HG03139 (cell line): ENCODE results near the gene RPL28.
A peak's percentile ranks its signal among the peaks of the same experiment; 100 is the strongest.
"Not testable (repeated sequence)": the region's sequence is repeated elsewhere in the genome, so short reads cannot be mapped to it uniquely, and the experiment has no call there.

Experiments used
- ATAC-seq: cut with Tn5 transposase; IDR thresholded peaks from one replicate; pipeline ENCODE4 v1.9.1; 2021; ENCODE audit not compliant: unreplicated experiment

The RPL28 gene

DNA sequence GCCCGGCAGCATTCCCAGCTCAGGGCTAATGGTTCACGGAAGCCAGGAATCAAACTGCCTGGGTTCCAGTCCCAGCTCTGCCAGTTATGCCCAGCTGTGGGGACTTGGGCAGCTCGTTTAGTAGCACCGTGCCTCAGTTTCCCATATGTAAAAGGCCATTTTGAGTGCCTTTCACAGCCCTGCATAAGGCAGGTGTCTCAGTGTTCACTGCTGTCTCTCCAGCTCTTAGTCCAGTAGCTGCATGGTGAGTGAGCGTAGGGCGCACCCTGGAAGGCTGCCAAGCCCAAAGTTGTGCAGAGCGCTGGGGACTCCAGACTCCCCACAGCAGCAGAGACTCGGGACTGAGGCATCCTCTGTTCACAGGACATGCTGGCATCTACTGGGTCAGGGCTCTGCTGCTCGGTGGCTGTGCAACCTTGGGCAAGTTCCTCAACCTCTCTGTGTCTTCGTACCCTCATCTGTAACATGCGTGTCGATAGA lies 5.5 kb downstream of the RPL28 start:
- no peak for ATAC-seq

DNA sequence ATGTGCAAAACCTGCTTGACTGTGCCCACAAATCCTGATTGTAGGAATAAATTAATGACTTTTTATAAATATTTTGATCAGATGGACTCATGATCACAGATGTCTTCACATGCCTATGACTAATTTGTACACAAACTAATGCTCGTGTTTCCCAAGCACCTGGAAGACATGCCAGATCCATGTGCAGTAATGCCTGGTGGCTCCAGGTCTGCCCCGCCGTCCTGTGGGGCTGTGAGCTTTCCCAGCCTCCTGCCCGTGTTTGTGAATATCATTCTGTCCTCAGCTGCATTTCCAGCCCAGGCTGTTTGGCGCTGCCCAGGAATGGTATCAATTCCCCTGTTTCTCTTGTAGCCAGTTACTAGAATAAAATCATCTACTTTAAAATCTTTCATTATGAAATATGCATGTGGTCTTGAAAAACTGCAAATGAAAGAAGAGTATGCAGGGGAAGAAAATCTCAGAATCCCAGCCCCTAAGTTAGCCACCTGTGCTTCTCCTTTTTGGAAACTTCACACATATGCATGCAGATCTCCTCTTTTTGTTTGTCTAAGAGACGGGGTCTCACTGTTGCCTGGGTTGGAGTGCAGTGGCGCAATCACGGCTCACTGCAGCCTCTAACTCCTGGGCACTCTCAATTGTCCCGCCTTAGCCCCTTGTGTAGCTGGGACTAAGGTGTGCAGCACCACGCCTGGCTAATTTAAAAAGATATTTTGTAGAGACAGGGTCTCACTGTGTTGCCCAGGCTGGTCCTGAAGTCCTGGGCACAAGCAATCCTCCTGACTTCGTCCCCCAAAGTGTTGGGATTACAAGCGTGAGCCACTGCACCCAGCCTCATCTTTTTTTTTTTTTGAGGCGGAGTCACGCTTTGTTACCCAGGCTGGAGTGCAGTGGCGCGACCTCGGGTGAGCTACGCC lies 6.2 kb downstream of the RPL28 start:
- ATAC-seq: no peak

DNA sequence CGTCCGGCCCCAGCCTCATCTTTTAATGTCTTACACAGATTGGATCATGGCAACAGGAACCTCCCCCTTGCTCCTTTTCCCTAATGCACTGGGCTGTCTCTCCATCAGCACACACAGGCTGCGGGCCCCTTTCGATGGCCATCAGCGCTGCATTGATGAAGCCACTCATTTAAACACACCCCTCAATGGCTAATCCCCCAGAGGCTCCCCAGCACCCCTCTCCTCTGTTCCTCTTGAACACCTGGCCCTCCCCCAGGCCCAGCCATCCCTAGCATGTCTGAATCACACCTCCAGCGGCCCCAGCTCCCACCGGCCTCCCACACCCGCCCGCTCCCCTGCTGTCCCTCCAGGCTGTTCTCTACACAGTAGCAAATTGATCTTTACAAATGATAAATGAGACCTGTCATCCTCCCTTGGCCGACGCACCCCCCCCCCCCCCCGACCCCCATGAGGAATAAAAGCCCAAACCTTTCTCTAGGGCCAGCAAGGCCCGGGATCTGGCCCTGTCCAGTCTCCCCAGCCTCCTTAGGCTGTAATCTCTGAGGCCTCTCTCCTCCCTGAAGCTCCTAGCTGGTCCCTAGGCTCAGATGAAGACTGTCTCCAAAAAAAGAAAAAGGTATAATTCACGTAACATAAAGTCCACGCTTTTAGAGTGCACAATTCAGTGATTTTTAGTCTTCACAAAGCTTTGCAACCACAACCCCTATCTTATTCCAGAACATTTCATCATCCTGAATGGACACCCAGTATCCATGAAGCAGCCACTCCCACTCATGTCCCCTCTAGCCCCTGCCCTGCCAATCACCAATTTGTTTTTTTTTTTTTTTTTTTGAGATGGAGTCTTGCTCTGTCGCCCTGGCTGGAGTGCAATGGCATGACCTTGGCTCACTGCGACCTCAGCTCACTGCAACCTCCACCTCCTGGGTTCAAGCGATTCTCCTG lies 7.4 kb downstream of the RPL28 start:
- no peak for ATAC-seq

DNA sequence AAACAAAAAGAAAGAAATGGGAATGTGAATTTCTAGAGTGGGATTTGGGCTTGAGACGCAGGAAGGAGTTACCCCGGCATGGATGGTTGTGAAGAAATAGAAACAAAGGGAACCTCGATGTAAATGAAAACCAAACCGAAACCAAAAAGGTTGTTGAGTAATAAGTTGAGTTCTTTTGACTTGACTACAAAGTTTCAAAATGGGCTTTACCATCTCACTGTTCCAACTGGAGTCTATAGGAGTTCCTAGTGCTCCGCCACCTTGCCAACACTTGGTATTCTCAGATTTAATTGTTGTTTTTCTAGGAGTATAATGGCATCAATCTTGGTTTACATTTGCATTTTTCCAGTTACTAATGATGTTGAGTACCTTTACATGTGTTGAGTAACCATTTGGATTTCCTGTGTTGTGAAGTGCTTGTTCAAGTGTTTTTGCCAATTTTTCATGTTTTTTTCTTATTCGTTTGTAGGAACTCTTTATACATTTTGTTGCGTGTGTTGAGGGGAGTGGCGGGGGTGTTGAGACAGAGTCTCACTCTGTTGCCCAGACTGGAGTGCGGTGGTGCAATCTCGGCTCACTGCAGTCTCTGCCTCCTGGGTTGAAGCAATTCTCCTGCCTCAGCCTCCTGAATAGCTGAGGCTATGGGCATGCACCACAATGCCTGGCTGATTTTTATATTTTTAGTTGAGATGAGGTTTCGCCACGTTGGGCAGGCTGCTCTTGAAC lies 12.6 kb downstream of the RPL28 start:
- ATAC-seq: no peak

DNA sequence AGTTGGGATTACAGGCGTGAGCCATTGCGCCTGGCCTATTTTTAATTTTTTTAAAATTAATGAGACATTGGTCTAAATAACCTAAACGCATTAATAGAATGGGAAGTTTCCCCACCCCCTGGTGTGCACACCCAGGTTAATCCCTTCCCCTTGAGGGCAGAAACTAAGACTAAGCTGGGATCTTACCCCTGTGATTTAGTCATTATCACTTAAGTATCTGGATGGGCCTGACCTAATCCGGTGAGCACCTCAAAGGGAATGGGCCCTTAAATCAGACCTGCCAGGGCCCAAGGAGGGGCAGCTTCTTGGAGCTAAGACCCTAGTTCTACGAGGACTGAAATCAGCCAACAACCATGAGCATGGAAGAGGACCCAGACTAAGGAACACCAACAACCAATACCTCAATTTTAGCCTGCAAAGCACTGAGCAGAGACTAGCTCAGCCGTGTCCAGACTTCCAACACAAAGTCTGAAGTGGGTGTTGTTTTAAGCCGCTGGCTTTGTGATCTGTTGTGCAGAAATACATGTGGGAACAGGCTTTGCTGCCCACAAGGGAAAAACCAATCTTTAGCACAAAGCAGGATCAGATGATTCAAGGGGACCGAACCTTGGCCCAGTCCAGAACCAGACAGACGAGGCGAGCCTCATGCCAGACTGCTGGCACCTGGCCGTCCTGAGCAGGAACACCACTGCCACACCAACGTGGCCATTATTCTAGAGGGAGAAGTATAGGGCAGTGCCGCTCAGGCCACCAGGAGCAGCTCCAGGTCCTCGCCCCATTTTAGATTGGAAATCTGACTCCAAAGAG lies 14.8 kb downstream of the RPL28 start:
- no peak for ATAC-seq

DNA sequence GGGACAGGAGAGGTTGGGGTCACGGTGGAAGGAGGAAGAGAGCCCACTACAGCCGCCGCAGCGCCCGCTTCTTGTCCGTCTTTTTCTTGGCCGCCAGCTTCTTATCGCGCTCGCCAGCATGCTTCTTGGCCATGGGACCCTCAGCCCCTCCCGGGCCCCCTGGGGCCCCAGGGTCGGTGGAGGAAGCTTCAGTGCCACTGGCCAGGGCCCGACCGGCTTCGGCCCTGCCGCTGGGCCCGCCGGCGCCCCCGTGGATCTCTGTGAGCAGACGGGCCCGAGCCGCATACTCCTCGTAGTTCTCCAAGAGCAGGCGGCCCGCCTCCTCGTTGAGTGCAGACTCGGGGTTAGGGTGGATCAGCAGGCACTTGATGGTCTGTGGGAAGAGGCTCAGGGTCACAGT lies 15.7 kb downstream of the RPL28 start:
- ATAC-seq: not testable (repeated sequence)

DNA sequence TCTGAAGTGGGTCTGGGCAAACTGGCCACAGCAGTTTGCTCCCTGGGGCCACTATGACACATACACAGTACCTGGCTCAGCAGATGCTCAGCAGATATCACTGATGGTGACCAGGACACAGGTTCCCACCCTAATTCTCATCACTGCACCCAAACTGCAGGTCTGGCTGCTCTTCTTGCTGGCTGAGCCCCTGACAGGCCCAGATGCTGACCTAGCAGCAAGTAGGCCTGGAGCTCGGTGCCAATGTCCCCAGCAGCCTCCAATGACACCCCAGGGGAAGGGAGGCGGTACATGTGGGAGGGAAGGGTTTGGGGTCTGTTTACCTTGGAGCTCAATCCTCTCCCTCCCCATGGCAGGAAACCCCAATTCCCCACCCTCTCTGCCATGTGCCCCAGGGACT lies 16.8 kb downstream of the RPL28 start:
- ATAC-seq: no peak

DNA sequence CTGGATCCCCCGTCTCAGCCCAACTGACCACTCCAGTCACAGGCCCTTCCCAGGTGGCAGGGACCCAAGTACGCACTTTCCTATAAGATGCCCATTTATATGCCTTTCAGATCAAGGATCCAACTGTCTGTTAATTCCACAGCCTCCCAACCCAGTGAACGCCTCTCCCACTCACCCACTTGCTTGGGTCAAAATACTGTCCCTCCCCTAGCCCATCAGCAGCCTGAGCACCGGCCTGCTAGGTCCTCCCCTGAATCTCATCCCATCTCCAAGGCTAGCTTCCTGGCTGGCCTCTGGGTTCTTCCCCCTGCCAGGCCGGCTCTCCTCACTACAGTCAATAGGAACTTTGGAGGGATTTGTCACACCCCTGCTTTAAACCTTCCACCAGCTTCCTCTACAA lies 19.9 kb downstream of the RPL28 start:
- ATAC-seq: no peak

DNA sequence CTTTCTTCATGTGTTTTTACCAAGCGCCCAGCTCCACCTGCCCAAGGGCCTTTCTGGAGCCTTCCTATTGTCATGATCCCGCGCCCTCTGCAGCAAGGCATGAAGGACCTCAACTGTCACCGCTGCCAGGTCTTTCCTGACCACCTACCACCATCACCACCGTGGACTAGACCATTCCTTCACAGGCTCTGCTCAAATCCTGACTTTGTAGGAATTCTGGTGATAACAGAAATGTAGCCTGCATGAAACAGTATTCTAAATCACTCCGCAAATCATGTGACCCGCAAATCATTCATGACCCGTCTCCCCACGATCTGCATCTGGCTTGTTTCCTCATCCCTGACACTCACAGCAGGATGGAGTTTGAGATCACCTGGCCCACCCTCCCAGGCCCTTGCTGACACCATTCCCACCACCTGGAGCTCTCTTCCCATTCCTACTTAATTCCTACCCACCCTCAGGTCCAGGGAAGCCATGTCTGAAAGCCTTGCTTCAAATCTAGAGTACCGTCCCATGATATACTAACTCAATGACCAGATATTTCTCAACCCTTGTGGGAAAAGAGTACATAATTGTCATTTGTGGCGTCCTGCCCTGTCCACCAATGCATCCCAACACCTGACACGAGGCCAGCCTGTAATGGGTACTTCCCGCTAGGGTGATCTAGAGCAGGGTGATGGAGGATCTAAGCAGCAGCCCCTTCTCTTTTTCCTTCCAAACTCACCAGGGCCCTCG lies 20.5 kb downstream of the RPL28 start:
- ATAC-seq: no peak

DNA sequence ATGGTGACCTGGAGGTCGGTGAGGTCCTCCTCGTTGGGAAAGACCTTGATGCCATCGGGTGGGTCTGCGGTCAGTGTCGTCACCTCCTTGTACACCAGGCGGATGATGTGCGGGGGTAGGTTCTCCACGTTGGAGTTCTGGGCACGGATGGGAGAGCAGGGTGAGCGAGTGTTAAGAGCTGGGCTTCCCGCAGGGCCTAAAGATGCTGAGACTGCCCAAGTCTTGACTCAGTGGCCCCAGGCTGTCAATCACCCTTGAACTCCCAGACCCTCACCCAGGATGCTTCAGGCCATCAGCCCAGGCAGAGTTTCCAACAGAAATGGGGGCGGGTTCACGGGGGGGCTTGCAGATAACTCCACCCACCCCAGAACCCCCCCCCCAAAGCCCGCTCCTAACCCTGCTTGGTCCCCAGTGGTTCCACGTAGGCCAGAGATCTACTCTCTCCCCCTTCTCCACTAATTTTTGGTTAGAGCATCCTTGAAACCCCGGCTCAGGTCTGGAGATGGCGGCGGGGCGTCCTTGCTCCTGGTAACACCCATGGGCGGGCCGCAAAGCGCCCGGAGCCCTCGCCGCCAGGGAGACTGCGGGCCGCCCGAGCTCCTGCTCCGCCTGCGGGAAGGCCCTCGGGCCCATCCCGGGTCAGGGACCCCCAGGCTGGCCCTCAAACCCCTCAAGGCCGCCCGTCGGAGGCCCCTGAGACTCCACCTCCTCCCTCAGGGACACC lies 21.3 kb downstream of the RPL28 start:
- ATAC-seq: no peak

DNA sequence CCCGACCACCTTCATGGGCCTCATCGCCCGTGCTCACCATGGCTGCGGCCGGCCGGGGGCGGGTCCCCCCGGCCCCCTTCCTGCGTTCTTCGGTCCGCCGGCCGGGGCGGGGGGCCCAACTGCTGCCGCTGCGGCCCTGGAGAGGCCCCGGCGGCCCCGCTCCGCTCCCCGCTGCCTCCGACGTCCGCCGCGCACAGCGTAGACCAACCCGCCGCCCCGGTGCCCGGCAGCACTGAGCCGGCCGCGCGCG lies 21.7 kb downstream of the RPL28 start, which contains the start of gene UBE2S:
UBE2S (minus strand) TSS at position 239 of the 250 bp plus-strand sequence; CDS start at position 40, 199 bp downstream.
- not testable (repeated sequence) for ATAC-seq

DNA sequence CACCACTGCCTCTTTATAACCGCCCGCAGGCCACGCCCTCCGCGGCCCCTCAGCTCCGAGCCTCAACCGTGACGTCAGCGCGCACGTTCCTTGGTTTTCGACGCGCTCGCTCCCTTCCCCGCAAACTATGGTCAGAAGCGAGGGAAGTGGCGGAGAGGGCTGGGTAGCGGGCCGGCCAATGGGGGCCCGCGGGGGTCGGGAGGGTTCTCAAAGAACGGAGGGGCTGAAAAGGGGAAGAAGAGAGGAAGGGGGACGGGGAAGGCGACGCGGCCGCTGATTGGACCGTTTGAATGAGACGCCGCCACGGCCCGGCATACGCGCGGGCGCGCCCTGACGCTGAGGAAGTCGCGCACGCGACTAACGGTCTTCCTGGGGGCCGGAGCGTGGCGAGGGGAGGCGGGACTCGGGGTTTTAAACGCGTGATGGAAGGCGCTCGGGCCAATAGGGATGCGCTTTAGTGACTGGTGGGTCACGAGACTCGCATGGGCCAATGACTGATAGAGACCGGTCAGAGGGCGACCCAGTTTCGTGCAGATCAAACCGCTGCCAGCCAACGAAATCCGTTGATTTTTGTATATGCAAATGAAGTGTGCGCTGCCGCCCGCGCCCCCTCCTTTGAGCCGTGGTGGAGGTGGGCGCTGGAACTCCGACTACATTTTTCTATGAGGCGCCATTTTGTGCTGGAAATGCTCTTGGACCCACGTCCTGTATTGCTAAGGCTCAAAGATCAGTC lies 22.2 kb downstream of the RPL28 start:
- ATAC-seq: peak; percentile 69

DNA sequence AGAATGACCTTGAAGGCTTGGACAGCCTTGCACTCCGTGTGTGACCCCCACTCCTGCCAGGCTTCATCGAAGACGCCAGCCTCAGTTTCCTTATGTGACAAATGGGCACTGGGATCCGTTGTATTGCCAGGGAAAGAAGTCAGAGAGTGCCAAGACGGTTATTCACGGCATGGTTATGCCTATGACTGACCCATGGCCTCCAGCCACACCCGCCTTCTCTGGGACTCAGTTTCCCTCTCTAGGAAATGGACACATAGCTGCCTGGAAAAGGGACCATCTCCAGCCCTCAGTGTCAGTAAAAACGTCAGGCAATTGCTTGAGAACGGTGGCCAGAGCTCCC lies 22.8 kb downstream of the RPL28 start:
- ATAC-seq: no peak

DNA sequence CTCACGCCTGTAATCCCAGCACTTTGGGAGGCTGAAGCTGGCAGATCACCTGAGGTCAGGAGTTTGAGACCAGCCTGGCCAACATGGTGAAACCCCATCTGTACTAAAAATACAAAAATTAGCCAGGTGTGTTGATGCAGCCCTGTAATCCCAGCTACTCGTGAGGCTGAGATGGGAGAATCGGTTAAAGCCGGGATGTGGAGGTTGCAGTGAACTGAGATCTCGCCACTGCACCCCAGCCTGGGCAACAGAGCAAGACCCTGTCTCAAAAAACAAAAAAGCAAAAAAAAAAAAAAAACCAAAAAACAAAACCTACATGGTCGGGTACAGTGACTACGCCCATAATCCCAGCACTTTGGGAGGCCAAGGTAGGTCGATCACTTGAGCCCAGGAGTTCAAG lies 23.4 kb downstream of the RPL28 start:
- ATAC-seq: not testable (repeated sequence)

DNA sequence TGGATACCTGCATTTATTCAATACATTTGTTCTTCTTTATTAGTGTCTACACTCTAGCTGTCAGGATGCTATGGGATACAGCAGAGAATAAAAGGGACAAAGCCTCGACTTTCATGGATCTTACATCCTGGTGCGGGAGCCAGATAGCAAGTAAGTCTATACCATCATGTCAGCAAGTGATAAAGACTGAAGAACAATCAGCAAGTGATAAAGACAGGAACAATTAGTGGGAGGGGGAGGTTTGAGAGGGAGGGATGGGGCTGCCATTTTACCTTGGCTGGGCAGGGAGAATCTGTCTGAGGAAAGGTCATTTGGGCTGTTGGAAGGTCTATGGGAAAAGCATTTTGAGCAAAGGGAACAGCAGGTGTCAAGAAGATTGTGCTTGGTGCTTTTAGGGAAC lies 24.4 kb downstream of the RPL28 start:
- no peak for ATAC-seq

DNA sequence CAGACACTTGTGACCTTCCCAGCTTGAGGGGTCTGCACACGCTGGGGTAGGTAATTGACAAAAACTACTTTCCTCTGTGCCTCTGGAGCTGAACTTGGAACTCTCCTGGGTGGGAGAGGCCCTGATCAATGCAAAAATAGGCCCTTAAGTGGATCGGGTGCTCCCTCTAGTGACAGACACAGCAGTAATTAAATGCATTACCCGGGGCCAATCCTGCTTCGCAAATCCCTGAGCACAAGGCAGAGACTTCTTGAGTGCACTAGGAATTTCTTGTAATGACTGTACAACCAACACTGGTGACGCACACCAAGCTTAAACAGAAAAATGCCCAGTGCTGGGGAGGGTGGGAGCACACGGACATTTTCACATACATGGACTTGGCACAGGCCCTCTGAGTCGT lies 32.5 kb downstream of the RPL28 start:
- no peak for ATAC-seq

DNA sequence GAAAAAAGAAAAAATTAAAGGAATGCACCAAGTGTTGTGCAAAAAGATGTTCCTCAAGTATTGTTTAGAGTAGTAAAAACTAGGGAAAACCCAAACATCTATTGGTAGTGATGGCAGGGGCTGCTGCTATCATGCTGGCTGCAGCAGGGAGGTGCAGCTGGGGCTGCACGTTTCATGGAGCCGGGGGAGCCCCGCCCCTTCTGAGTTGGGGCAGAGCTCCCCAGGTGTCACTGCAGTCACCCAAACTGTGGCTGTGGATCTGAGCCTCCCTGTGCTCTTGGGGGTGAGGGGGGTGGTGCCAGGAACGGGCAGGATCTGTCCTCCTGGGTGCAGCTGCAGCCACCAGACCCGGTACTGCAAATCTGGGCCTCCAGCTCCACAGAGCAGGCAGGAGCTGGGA lies 33.4 kb downstream of the RPL28 start:
- no peak for ATAC-seq

DNA sequence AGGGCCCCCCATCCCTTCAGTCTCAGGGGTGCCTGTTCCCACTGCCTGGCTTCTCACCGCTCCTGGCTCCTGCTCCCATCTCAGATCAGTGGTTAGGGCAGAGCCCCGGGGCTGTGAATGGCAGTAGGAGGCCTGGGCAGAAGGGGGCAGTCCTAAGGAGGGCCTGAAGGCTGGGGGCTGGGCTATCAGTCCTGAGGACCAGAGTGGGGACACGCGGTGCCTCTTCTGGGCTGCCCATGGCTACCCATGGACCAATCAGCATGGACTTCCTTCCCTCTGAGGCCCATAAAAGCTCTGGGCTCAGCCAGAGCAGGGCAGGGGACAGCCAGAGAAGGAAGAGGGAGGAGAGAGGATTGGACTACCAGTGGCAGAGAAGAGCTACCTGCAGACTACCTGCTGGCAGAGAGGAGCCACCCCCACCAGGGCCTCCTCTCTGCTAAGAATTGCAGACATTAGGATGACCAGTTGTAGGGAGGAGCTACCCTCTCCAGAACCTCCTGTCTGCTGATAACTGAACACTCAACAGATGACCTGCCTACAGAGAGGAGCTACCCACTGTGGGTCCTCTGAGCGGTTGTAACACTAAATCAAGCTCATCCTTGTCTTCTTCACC lies 34.0 kb downstream of the RPL28 start:
- no peak for ATAC-seq
